OCI-LY7 (cell line): Measurements from ENCODE around the gene CNTNAP4.

ENCODE experiments used
- EZH2phosphoT487 ChIP-seq: fragments of 200-600 bp; sonication (generic); IDR thresholded peaks from 2 replicates; pipeline ENCODE4 v1.6.1; 2018; ENCODE audit warnings: low read depth, borderline replicate concordance, mild to moderate bottlenecking, mixed run types, antibody characterized with exemption, low read length, moderate library complexity, mixed read lengths
- TF ChIP-seq, protein P1 (sequence below): fragments of 200-600 bp; sonication (generic); conservative IDR thresholded peaks from 2 replicates; pipeline ENCODE4 v1.5.1; 2014; ENCODE audit warnings: mild to moderate bottlenecking, antibody characterized with exemption, low read length, moderate library complexity, mixed read lengths

DNA sequence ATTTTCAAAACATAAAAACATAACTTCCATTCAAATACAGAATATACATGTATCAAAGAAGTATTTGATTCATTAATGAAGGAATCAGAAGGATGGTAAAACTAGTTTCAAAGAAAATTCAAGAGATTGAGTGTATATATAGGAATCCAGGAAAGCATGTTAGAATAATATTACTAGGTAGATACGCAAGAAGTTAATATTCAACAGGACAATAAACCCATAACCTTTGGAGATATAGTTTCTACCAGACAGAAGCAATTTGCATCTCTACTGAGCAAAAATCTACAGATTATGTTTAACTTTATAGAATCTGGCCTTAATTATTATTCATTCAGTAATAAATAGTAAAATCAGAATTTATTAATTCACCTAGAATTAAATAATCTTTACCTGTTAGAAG is 166.8 kb downstream of the CNTNAP4 start:
- TF ChIP-seq, protein P1, sequence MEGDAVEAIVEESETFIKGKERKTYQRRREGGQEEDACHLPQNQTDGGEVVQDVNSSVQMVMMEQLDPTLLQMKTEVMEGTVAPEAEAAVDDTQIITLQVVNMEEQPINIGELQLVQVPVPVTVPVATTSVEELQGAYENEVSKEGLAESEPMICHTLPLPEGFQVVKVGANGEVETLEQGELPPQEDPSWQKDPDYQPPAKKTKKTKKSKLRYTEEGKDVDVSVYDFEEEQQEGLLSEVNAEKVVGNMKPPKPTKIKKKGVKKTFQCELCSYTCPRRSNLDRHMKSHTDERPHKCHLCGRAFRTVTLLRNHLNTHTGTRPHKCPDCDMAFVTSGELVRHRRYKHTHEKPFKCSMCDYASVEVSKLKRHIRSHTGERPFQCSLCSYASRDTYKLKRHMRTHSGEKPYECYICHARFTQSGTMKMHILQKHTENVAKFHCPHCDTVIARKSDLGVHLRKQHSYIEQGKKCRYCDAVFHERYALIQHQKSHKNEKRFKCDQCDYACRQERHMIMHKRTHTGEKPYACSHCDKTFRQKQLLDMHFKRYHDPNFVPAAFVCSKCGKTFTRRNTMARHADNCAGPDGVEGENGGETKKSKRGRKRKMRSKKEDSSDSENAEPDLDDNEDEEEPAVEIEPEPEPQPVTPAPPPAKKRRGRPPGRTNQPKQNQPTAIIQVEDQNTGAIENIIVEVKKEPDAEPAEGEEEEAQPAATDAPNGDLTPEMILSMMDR: no peak
- no peak for TF ChIP-seq EZH2phosphoT487
